GM18873 (cell line): Measurements from ENCODE around the gene GPR171.
"Not testable (repeated sequence)": the region's sequence is repeated elsewhere in the genome, so short reads cannot be mapped to it uniquely, and the experiment has no call there.

Source experiments
- ATAC-seq: cut with Tn5 transposase; IDR thresholded peaks from one replicate; pipeline ENCODE4 v1.9.1; 2021; ENCODE audit warnings: mild to moderate bottlenecking, moderate library complexity, moderate number of reproducible peaks; ENCODE audit not compliant: unreplicated experiment, low FRiP score

Gene GPR171

DNA sequence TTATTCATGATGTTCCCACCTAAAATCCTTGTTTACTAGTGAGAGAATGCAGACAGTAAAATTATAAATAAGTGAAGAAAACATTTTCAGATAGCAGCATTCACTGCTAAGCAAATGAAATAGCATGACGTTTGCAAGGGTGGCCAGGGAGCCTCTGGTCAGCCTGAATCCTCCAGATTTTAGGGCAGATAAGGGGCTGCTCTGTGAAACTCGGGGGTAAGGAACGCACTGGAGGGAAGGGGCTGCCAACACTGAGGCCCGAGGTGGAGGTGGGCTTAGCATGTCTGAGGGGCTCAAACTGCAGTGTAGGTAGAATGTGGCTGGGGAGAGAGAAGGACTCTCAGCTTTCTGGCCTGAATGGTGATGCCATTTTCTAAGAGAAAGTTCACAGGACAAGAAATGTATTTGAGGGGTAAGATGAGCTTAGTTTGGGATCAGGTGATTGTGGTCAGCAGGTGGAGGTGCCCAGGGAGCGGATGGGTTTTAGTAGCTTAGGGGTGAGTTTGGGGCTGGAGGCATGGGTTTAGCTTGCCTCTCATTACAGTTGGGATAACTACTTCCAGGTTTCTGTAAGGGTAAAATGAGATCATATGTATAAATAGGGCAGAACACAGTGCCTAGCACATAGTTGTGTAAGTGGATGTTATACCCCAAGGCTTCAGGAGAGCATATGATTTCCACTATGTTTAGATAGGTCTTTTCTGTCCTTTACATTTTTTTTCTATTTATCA is 20.5 kb downstream of the GPR171 start:
- ATAC-seq: no peak

GRCh38 chr3:151178208-151178845 is 24.7 kb downstream of the GPR171 start:
- no peak for ATAC-seq

- ATAC-seq: no peak
Measured at GRCh38 chr3:151175952-151176351, 27.1 kb downstream of the GPR171 start.

- ATAC-seq: no peak
Measured at GRCh38 chr3:151174351-151174750, 28.7 kb downstream of the GPR171 start.

- ATAC-seq: peak; percentile 75
Measured at GRCh38 chr3:151171145-151171757, 31.8 kb downstream of the GPR171 start.

DNA sequence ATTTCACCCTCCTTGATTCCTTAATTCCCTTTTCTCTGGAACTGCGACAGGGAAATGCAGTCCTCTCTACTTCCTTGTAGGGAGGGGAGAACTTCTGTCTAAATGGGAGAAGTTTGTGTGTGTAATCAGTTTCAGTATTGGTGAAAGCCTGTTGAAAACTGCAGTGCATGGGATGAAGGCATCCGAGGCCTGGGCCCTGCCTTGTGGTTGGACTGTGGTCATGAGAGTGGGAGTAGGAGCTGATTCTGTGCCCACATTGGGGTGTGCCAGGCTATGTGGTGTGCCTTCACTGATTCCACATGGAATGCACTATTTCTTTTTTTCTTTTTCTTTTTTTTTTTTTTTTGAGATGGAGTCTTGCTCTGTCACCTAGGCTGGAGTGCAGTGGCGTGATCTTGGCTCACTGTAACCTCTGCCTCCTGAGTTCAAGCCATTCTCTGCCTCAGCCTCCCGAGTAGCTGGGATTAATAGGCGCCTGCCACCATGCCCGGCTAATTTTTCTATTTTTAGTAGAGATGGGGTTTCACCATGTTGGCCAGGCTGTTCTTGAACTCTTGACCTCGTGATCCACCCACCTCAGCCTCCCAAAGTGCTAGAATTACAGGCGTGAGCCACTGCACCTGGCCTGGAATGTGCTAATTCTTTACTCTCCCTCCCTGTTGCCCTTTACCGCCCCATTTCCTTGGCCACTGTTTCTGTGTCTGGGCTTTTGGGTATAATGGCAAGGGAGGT is 32.9 kb downstream of the GPR171 start:
- not testable (repeated sequence) for ATAC-seq

- no peak for ATAC-seq
Measured at GRCh38 chr3:151169262-151169947, 33.6 kb downstream of the GPR171 start.

DNA sequence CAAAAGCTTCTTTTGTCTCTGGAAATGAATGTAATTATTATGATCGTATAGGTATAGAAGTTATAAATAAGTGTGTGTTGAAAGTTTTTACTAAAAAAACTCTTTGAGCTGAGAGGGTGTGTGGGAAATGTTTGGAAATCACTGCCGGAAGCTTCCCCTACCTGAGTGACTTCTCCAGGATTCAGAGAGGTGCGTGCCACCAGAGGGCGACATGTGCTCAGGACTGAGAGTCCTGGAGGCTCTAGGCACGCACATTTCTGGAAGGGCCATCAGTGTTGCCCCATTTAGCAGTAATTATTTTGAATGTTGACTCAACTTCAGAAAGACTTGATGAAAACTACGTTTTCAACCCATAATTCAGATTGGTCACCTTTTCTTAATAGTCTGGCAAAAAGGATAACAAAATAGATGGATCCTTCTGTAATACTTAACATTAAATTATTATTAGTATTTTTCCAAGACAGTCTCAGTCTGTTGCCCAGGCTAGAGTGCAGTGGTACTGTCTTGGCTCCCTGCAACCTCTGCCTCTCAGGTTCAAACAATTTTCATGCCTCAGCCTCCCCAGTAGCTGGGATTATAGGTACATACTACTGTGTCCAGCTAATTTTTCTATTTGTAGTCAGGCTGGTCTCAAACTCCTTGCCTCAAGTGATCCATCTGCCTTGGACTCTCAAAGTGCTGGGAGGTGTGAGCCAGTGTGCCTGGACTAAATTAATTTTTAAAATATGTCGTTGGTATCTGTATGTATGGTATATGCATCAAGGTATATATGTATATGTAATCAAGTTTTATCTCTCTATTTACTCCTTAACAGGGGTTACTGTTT is 34.5 kb downstream of the GPR171 start:
- no peak for ATAC-seq

DNA sequence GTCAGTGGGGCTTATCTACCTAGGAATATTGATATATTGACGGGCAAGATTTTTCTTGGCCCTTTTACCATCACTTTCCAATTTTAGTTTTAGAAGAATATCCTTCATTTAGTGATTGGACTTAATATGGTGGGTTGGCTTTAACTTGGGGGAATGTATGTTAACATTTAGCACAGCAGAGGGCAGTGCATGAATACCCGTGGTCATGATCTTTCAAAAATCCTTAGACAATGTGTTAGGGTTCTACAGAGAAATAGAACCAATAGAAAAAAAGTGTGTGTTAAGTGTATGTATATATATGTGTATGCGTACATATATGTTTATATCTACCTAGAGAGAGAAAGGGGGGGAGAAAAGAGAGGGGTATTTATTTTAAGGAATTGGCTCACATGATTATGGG is 36.9 kb downstream of the GPR171 start:
- no peak for ATAC-seq

- ATAC-seq: no peak
Measured at GRCh38 chr3:151165226-151165625, 37.8 kb downstream of the GPR171 start.

- ATAC-seq: no peak
Measured at GRCh38 chr3:151159806-151160205, 43.2 kb downstream of the GPR171 start.

DNA sequence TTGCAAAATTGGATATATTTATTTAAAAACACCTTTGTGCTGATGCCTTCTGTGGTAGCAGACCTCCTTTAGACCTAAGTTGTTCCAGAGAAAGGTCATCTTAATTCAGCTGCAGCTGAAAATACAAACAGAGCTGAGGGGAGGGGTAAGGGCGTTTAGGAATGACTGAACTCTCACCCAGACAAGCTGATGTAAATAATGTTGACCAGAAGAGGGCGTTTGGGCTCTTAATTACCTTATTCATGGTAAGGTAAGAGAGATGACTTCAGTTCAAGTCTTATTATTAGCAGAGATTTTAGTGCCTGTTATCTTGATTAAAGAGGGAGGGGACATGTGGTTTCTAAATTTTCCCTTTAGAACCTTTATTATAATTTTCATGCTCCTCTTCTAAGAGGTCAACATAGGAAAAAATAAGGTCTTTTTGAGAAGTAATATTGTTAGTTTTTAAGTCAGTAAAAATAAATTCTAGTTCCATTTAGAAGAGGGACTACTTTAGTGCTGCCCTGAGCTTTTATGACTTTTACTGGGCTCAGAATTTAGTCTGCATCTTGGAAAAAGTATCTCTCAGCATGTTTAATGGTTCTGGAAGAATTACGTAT is 46.3 kb downstream of the GPR171 start:
- ATAC-seq: no peak

- ATAC-seq: no peak
Measured at GRCh38 chr3:151155409-151156128, 47.4 kb downstream of the GPR171 start.

GRCh38 chr3:151154566-151154965 is 48.5 kb downstream of the GPR171 start:
- ATAC-seq: no peak

GRCh38 chr3:151152455-151153079 is 50.4 kb downstream of the GPR171 start:
- no peak for ATAC-seq
